ENCODE measurements around the gene KHDRBS2. TPM values are rescaled to one million over a fixed set of nuclear protein-coding genes. Genes with fewer than 3 reads are reported as not detected.
A peak's percentile ranks its signal among the peaks of the same experiment; 100 is the strongest.
"Not testable (repeated sequence)": the region's sequence is repeated elsewhere in the genome, so short reads cannot be mapped to it uniquely, and the experiment has no call there.

Gene KHDRBS2
- total and polyA plus RNA-seq, 4 donors: 9.2 to 13.0 (median 11.0) TPM

DNA sequence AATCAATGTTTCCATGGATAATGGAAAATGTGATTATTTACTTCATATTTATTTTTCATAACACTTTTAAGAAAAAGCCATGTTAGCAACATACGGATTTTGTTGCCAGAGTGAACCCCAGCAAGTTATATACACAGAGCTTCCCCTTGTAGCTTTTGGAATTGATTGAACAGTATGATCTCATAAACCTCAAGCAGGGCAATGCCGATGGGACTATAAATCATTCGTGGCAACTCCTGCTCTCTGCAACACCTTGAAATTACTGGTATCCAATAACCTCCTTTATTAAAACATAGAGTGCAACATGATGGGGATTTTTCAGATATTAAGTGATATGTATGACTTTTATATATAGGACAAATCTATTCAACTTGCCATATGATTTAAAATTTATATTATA lies 428.5 kb downstream of the KHDRBS2 start:
- peak in 1 of 6 donors; percentile 27 for DNase-seq (ENCODE audit: low read depth in 4 of 6, low spot score in 6 of 6)
- Histone ChIP-seq H3K9me3 (ENCODE audit: control insufficient read depth, insufficient read depth, low read length) (no peaks in the 10 kb centered on the region), H3K4me1 (ENCODE audit: control insufficient read depth, insufficient read depth, low read length) (no peaks in the 10 kb centered on the region), H3K27me3 (ENCODE audit: control insufficient read depth, insufficient read depth, low read length) (no peaks in the 10 kb centered on the region), H3K27ac (ENCODE audit: low read depth, low read length) (no peak overlapping the region), H3K4me3 (ENCODE audit: low read depth, low read length) (no peak overlapping the region), H3K36me3 (ENCODE audit: control insufficient read depth, insufficient read depth, low read length) (no peaks in the 10 kb centered on the region)
- WGBS (ENCODE audit: insufficient coverage): no CpG with 5 or more reads among the region's 3 CpGs

DNA sequence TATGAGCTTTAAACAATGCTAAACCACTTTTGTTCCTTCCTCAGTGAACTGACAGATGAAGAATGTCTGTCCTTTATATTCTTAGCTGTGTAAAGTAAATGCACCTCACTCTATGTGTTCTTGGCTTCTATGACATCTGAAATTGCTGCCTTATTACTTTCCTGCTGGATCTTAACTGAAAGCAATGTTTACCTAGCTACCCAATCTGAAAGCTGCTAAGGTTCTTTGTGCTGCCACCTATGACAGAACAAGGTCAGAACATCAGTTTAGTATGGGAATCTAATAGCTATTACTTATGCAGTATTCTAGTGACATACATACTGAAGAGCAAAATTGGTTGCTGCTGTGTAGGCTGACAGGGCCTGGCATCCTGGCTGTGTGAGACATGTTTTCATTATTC lies 444.1 kb downstream of the KHDRBS2 start:
- DNase-seq (ENCODE audit: low read depth in 4 of 6, low spot score in 6 of 6): peak in 1 of 6 donors; percentile 71
- H3K27ac ChIP-seq (ENCODE audit: low read depth, low read length): no peak overlapping the region

DNA sequence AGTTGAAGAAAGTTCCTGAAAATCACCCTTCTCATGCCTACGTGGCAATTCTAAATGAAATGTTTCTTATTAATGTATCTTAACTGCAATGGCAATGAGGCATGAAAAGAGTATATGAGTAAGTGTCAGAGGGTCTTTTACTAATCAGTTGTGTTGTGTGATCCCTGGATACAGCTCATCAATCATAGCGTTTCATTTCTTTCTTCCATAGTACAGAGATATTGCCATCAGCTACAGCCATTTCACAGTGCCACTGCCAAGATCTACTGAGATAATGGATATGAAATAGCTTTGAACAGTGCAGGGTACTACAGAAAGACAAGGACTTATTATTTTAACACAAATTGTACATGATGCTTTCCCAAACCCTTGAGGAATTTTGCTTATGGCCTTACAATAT lies 450.8 kb downstream of the KHDRBS2 start:
- no CpG with 5 or more reads among the region's 2 CpGs for WGBS (ENCODE audit: insufficient coverage)

More for the DNA sequence above, 444.1 kb downstream of the KHDRBS2 start:
- Histone ChIP-seq H3K9me3 (ENCODE audit: control insufficient read depth, insufficient read depth, low read length) (no peaks in the 10 kb centered on the region), H3K36me3 (ENCODE audit: control insufficient read depth, insufficient read depth, low read length) (no peaks in the 10 kb centered on the region), H3K27me3 (ENCODE audit: control insufficient read depth, insufficient read depth, low read length) (no peaks in the 10 kb centered on the region), H3K4me1 (ENCODE audit: control insufficient read depth, insufficient read depth, low read length) (no peaks in the 10 kb centered on the region), H3K4me3 (ENCODE audit: low read depth, low read length) (no peak overlapping the region)

DNA sequence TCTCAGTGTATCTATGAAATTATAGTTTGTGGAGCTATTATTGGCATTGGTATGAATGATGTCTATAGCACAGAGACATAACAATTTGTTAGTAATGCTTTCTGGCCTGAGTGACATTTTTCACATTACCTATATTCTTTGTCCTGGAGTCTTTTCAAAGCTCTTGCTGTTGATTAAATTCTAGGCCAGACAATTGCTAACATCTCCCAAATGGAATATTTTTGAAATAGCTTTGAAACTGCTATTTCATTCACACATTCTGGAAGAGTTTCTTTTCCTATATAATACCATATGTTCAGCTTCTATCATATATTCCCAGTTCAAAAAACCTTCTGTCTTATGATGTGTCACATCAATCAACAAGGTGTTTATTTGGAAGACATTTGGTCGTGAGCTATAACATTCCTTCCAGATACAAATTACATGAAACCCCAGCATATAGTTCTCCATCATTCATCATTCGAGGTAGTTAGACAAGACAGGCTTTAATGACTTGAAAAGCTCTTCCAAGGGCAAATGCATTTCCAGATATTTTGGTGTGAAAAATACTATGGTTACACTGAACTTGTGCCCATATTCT lies 452.8 kb downstream of the KHDRBS2 start:
- Histone ChIP-seq H3K4me3 (ENCODE audit: low read depth, low read length) (no peak overlapping the region), H3K36me3 (ENCODE audit: control insufficient read depth, insufficient read depth, low read length) (no peaks in the 10 kb centered on the region), H3K27ac (ENCODE audit: low read depth, low read length) (no peak overlapping the region), H3K9me3 (ENCODE audit: control insufficient read depth, insufficient read depth, low read length) (no peaks in the 10 kb centered on the region), H3K4me1 (ENCODE audit: control insufficient read depth, insufficient read depth, low read length) (no peaks in the 10 kb centered on the region), H3K27me3 (ENCODE audit: control insufficient read depth, insufficient read depth, low read length) (no peaks in the 10 kb centered on the region)
- WGBS (ENCODE audit: insufficient coverage): no CpG with 5 or more reads among the region's 2 CpGs
- DNase-seq (ENCODE audit: low read depth in 4 of 6, low spot score in 6 of 6): peak in 2 of 6 donors; percentile 20 to 55

More for the DNA sequence above, 450.8 kb downstream of the KHDRBS2 start:
- DNase-seq (ENCODE audit: low read depth in 4 of 6, low spot score in 6 of 6): peak in 1 of 6 donors; percentile 54
- Histone ChIP-seq H3K4me1 (ENCODE audit: control insufficient read depth, insufficient read depth, low read length) (no peaks in the 10 kb centered on the region), H3K27me3 (ENCODE audit: control insufficient read depth, insufficient read depth, low read length) (no peaks in the 10 kb centered on the region), H3K36me3 (ENCODE audit: control insufficient read depth, insufficient read depth, low read length) (no peaks in the 10 kb centered on the region), H3K4me3 (ENCODE audit: low read depth, low read length) (no peak overlapping the region), H3K27ac (ENCODE audit: low read depth, low read length) (no peak overlapping the region), H3K9me3 (ENCODE audit: control insufficient read depth, insufficient read depth, low read length) (no peaks in the 10 kb centered on the region)

DNA sequence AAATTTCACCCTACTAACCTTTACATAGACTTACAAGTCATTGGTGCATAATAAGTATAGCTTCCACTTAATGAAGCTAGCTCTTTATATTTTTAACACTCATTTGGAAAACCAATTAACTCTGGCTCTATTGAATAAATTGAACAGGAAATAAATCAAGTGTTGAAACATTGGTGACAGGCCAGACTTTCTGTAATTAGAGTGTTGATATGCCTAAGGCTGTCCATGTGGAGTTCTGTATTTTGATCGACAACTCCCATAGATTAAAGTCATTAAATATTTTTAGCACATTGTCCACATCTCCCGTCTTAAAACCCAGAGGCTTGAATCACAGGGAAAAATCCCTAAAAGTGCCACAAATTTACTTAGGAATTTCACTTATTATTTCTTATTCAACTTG lies 468.3 kb downstream of the KHDRBS2 start:
- H3K27ac ChIP-seq (ENCODE audit: low read depth, low read length): no peak overlapping the region
- no peaks in the 10 kb centered on the region for H3K36me3 ChIP-seq (ENCODE audit: control insufficient read depth, insufficient read depth, low read length)
- no peak overlapping the region for H3K4me3 ChIP-seq (ENCODE audit: low read depth, low read length)
- DNase-seq (ENCODE audit: low read depth in 4 of 6, low spot score in 6 of 6): peak in 2 of 6 donors; percentile 20 to 23
- H3K4me1 ChIP-seq (ENCODE audit: control insufficient read depth, insufficient read depth, low read length): no peaks in the 10 kb centered on the region
- no peaks in the 10 kb centered on the region for H3K27me3 ChIP-seq (ENCODE audit: control insufficient read depth, insufficient read depth, low read length)
- no CpG with 5 or more reads among the region's 2 CpGs for WGBS (ENCODE audit: insufficient coverage)
- H3K9me3 ChIP-seq (ENCODE audit: control insufficient read depth, insufficient read depth, low read length): no peaks in the 10 kb centered on the region

DNA sequence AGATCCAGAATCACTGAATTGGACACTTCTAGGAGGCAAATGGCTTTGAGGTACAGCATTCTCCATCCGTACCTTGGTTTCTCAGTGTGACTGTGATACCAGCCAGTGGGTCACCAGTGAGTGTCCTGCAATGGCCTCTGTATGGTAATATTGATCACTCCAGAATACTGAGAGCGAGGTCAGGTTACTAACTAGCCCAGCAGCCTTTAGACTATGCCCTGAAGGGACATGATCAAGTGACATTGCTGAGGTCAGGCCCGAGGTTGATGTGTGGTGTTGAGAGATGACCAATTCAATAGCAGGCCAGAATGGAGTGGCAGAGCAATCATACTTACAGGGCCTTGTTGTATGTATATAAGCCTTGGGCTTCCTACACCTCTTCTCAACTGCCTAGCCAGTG lies 476.0 kb downstream of the KHDRBS2 start:
- H3K9me3 ChIP-seq (ENCODE audit: control insufficient read depth, insufficient read depth, low read length): no peaks in the 10 kb centered on the region
- H3K27me3 ChIP-seq (ENCODE audit: control insufficient read depth, insufficient read depth, low read length): no peaks in the 10 kb centered on the region
- DNase-seq (ENCODE audit: low read depth in 4 of 6, low spot score in 6 of 6): no peak
- WGBS (ENCODE audit: insufficient coverage): 50% methylated on average over 2 of the region's 3 CpGs
- H3K27ac ChIP-seq (ENCODE audit: low read depth, low read length): no peak overlapping the region
- no peaks in the 10 kb centered on the region for H3K36me3 ChIP-seq (ENCODE audit: control insufficient read depth, insufficient read depth, low read length)
- H3K4me3 ChIP-seq (ENCODE audit: low read depth, low read length): no peak overlapping the region
- H3K4me1 ChIP-seq (ENCODE audit: control insufficient read depth, insufficient read depth, low read length): no peaks in the 10 kb centered on the region

DNA sequence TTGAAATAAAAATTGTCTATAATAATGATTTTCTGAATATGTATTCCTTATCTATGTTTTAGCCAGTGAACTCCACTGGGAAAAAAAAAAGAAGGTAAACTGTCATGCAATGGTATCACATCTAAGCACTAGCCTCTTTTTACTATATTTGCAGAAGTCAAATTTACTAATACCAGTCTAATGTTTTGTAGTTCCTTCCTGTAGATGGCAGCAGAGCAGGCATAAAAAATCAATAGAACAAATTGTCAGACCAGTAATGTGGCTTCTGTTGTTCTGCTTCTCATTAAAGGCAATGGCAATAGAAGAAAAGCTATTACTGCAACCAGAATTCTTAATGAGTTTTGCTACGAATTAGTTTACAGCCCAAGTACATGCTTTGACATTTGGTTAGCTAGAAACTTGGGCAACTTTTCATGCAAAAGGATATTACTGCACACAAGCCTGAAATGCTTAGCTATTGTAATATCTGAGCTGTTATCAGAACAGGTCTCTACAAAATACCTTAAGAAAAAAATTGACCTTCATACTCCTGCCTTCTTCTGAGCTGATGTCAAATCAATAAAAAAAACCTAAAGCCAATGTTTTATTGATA lies 476.9 kb downstream of the KHDRBS2 start:
- DNase-seq (ENCODE audit: low read depth in 4 of 6, low spot score in 6 of 6): peak; percentile 4 to 91 (median 34)
- H3K36me3 ChIP-seq (ENCODE audit: control insufficient read depth, insufficient read depth, low read length): no peaks in the 10 kb centered on the region
- WGBS (ENCODE audit: insufficient coverage): no CpG with 5 or more reads among the region's 1 CpG
- H3K9me3 ChIP-seq (ENCODE audit: control insufficient read depth, insufficient read depth, low read length): no peaks in the 10 kb centered on the region
- H3K27ac ChIP-seq (ENCODE audit: low read depth, low read length): no peak overlapping the region
- no peaks in the 10 kb centered on the region for H3K27me3 ChIP-seq (ENCODE audit: control insufficient read depth, insufficient read depth, low read length)
- H3K4me1 ChIP-seq (ENCODE audit: control insufficient read depth, insufficient read depth, low read length): no peaks in the 10 kb centered on the region
- H3K4me3 ChIP-seq (ENCODE audit: low read depth, low read length): no peak overlapping the region

DNA sequence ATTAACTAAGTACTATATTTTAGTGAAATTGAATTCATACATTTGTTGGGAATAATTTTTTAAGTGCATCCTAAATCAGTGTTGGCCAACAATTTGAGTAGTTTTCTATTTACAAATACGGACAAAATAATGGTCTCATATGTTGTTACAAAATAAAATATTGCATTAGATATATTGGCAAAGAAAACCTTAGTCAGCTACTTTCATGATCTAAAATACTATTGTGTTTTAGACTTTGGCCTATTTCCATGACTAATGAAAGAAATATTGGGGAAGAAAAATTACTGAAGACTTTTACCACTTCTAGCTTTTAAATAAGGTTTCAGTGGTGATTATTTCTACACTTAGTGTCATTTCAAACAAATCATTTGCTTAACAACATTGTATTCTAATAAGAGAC lies 498.0 kb downstream of the KHDRBS2 start:
- Histone ChIP-seq H3K4me1 (ENCODE audit: control insufficient read depth, insufficient read depth, low read length) (no peaks in the 10 kb centered on the region), H3K36me3 (ENCODE audit: control insufficient read depth, insufficient read depth, low read length) (no peaks in the 10 kb centered on the region), H3K9me3 (ENCODE audit: control insufficient read depth, insufficient read depth, low read length) (no peaks in the 10 kb centered on the region), H3K4me3 (ENCODE audit: low read depth, low read length) (no peak overlapping the region), H3K27ac (ENCODE audit: low read depth, low read length) (no peak overlapping the region), H3K27me3 (ENCODE audit: control insufficient read depth, insufficient read depth, low read length) (no peaks in the 10 kb centered on the region)
- no peak for DNase-seq (ENCODE audit: low read depth in 4 of 6, low spot score in 6 of 6)
- WGBS (ENCODE audit: insufficient coverage): no CpG with 5 or more reads among the region's 1 CpG

DNA sequence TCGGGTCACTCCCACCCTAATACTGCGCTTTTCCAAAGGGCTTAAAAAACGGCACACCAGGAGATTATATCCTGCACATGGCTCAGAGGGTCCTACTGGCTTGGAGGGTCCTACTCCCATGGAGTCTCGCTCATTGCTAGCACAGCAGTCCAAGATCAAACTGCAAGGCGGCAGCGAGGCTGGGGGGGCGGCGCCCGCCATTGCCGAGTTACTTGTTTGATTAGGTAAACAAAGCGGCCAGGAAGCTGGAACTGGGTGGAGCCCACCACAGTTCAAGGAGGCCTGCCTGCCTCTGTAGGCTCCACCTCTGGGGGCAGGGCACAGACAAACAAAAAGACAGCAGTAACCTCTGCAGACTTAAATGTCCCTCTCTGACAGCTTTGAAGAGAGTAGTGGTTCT lies 516.6 kb downstream of the KHDRBS2 start:
- not testable (repeated sequence) for H3K4me1 ChIP-seq (ENCODE audit: control insufficient read depth, insufficient read depth, low read length); DNase-seq (ENCODE audit: low read depth in 4 of 6, low spot score in 6 of 6); H3K36me3 ChIP-seq (ENCODE audit: control insufficient read depth, insufficient read depth, low read length); H3K9me3 ChIP-seq (ENCODE audit: control insufficient read depth, insufficient read depth, low read length); H3K4me3 ChIP-seq (ENCODE audit: low read depth, low read length); H3K27me3 ChIP-seq (ENCODE audit: control insufficient read depth, insufficient read depth, low read length); H3K27ac ChIP-seq (ENCODE audit: low read depth, low read length)
- 100% methylated on average over 10 of the region's 11 CpGs for WGBS (ENCODE audit: insufficient coverage)

DNA sequence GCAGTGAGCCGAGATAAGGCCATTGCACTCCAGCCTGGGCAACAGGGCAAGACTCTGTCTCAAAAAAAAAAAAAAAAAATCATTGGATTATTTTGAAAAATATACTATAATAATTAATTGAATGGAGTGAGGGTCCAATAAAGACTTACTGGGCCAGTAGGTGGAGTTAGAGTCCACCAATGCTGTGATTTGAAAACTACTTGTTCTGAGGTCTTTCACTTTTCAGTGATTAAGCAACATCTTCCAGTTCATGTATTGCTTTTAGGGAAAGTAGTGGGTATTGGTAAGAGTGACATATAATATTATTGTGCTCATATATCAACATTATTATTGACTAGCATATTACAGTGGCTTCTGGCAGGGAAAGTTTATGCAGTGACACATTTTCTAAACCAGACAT lies 530.3 kb downstream of the KHDRBS2 start:
- DNase-seq (ENCODE audit: low read depth in 4 of 6, low spot score in 6 of 6): no peak
- no peaks in the 10 kb centered on the region for H3K36me3 ChIP-seq (ENCODE audit: control insufficient read depth, insufficient read depth, low read length)
- no peaks in the 10 kb centered on the region for H3K27me3 ChIP-seq (ENCODE audit: control insufficient read depth, insufficient read depth, low read length)
- no CpG with 5 or more reads among the region's 1 CpG for WGBS (ENCODE audit: insufficient coverage)
- no peak overlapping the region for H3K27ac ChIP-seq (ENCODE audit: low read depth, low read length)
- H3K9me3 ChIP-seq (ENCODE audit: control insufficient read depth, insufficient read depth, low read length): no peaks in the 10 kb centered on the region
- H3K4me3 ChIP-seq (ENCODE audit: low read depth, low read length): no peak overlapping the region
- no peaks in the 10 kb centered on the region for H3K4me1 ChIP-seq (ENCODE audit: control insufficient read depth, insufficient read depth, low read length)

All from spinal cord (tissue), 10 donors.